Measurements from ENCODE around the gene ZSCAN5A. TPM values are rescaled to one million over a fixed set of nuclear protein-coding genes. Genes with fewer than 3 reads are reported as not detected.
"Not testable (repeated sequence)": the region's sequence is repeated elsewhere in the genome, so short reads cannot be mapped to it uniquely, and the experiment has no call there.

The ZSCAN5A gene
- total RNA-seq, 1 donor from 2014 or later = 14.8 TPM

- intact Hi-C loops (cut with DNase I) = no loop called here
- no peaks in the 10 kb centered on the region for H3K9me3 ChIP-seq
- H3K4me3 ChIP-seq = no peak overlapping the region
- H3K27ac ChIP-seq = no peak overlapping the region
- H3K36me3 ChIP-seq = no peaks in the 10 kb centered on the region
- peaks cover 4% of the 10 kb centered on the region for H3K4me1 ChIP-seq
- ATAC-seq = peak; percentile 92
- TF ChIP-seq, protein P1, sequence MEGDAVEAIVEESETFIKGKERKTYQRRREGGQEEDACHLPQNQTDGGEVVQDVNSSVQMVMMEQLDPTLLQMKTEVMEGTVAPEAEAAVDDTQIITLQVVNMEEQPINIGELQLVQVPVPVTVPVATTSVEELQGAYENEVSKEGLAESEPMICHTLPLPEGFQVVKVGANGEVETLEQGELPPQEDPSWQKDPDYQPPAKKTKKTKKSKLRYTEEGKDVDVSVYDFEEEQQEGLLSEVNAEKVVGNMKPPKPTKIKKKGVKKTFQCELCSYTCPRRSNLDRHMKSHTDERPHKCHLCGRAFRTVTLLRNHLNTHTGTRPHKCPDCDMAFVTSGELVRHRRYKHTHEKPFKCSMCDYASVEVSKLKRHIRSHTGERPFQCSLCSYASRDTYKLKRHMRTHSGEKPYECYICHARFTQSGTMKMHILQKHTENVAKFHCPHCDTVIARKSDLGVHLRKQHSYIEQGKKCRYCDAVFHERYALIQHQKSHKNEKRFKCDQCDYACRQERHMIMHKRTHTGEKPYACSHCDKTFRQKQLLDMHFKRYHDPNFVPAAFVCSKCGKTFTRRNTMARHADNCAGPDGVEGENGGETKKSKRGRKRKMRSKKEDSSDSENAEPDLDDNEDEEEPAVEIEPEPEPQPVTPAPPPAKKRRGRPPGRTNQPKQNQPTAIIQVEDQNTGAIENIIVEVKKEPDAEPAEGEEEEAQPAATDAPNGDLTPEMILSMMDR (IDR thresholded peaks at IDR 0.05) = no peak
- no peaks in the 10 kb centered on the region for H3K27me3 ChIP-seq
- no peak for DNase-seq
Observed at GRCh38 chr19:56270676-56271075, 44.0 kb downstream of the ZSCAN5A start.

GRCh38 chr19:56269348-56269747 lies 45.3 kb downstream of the ZSCAN5A start:
- no peaks in the 10 kb centered on the region for H3K9me3 ChIP-seq
- no peaks in the 10 kb centered on the region for H3K36me3 ChIP-seq
- H3K27me3 ChIP-seq = no peaks in the 10 kb centered on the region
- no peak overlapping the region for H3K27ac ChIP-seq
- ATAC-seq (no peak), DNase-seq (no peak)
- TF ChIP-seq, protein P1 (IDR thresholded peaks at IDR 0.05) = no peak
- H3K4me3 ChIP-seq = no peak overlapping the region
- intact Hi-C loops (cut with DNase I) = no loop called here
- peaks cover 4% of the 10 kb centered on the region for H3K4me1 ChIP-seq

- intact Hi-C loops (cut with DNase I) = no loop called here
- H3K27me3 ChIP-seq = no peaks in the 10 kb centered on the region
- DNase-seq = no peak
- H3K4me1 ChIP-seq = peaks cover 2% of the 10 kb centered on the region
- no peaks in the 10 kb centered on the region for H3K36me3 ChIP-seq
- no peaks in the 10 kb centered on the region for H3K9me3 ChIP-seq
- no peak for ATAC-seq
- TF ChIP-seq, protein P1 (IDR thresholded peaks at IDR 0.05) = no peak
- H3K4me3 ChIP-seq = no peak overlapping the region
- no peak overlapping the region for H3K27ac ChIP-seq
Observed at GRCh38 chr19:56266051-56266450, 48.6 kb downstream of the ZSCAN5A start.

- ATAC-seq (no peak), DNase-seq (no peak)
- H3K36me3 ChIP-seq = no peaks in the 10 kb centered on the region
- no peaks in the 10 kb centered on the region for H3K27me3 ChIP-seq
- H3K9me3 ChIP-seq = no peaks in the 10 kb centered on the region
- no peak overlapping the region for H3K4me3 ChIP-seq
- intact Hi-C loops (cut with DNase I) = no loop called here
- H3K4me1 ChIP-seq = no peaks in the 10 kb centered on the region
- TF ChIP-seq, protein P1 (IDR thresholded peaks at IDR 0.05) = no peak
- H3K27ac ChIP-seq = no peak overlapping the region
Observed at GRCh38 chr19:56263319-56263718, 51.3 kb downstream of the ZSCAN5A start.

DNA sequence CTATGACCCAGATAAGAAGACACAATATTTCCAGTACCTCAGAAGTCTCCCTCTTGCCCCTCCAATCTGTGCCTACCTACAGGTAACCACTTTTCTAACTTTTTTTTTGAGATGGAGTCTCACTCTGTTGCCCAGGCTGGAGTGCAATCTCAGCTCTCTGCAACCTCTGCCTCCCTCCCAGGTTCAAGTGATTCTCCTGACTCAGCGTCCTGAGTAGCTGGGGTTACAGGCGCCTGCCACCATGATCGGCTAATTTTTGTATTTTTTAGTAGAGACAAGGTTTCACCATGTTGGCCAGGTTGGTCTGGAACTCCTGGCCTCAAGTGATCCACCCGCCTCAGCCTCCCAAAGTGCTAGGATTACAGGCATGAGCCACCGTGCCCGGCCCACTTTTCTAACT lies 52.7 kb downstream of the ZSCAN5A start:
- H3K36me3 ChIP-seq; ATAC-seq; H3K27ac ChIP-seq; H3K27me3 ChIP-seq; H3K9me3 ChIP-seq; H3K4me1 ChIP-seq; DNase-seq; H3K4me3 ChIP-seq; intact Hi-C loops (cut with DNase I): not testable (repeated sequence)

GRCh38 chr19:56261145-56261544 lies 53.5 kb downstream of the ZSCAN5A start:
- no peak for ATAC-seq
- intact Hi-C loops (cut with DNase I) = no loop called here
- H3K36me3 ChIP-seq = no peaks in the 10 kb centered on the region
- H3K27ac ChIP-seq = no peak overlapping the region
- H3K9me3 ChIP-seq = no peaks in the 10 kb centered on the region
- no peaks in the 10 kb centered on the region for H3K4me1 ChIP-seq
- no peak for DNase-seq
- no peaks in the 10 kb centered on the region for H3K27me3 ChIP-seq
- H3K4me3 ChIP-seq = no peak overlapping the region
- TF ChIP-seq, protein P1 (IDR thresholded peaks at IDR 0.05) = no peak

Data from upper lobe of right lung (tissue), 1 donor.